Frontal cortex (tissue), 4 donors: Measurements from ENCODE around the gene AOPEP. TPM values are rescaled to one million over a fixed set of nuclear protein-coding genes. Genes with fewer than 3 reads are reported as not detected.
"Not testable (repeated sequence)": the region's sequence is repeated elsewhere in the genome, so short reads cannot be mapped to it uniquely, and the experiment has no call there.

Source experiments
- DNase-seq, 2 donors: peaks; one replicate each; pipeline ENCODE4 v3.0.0; 2012; ENCODE audit warnings: low spot score in 2 of 2
- FAIRE-seq: peaks from 2 replicates; lab custom pipeline; 2012; peaks lifted over from hg19 to GRCh38; lab: Jason Lieb, UNC
- total RNA-seq: library from RNA; depleted of rRNA; stranded (reverse); fragments of >200 nt; gene quantifications from one replicate; pipeline ENCODE4 v1.2.3, GENCODE V29; 2014
- donor health status: control.
- donor health status: control.
- donor health status: control.

Gene AOPEP
- total RNA-seq, 1 donor from 2014 or later: 23.2 TPM

DNA sequence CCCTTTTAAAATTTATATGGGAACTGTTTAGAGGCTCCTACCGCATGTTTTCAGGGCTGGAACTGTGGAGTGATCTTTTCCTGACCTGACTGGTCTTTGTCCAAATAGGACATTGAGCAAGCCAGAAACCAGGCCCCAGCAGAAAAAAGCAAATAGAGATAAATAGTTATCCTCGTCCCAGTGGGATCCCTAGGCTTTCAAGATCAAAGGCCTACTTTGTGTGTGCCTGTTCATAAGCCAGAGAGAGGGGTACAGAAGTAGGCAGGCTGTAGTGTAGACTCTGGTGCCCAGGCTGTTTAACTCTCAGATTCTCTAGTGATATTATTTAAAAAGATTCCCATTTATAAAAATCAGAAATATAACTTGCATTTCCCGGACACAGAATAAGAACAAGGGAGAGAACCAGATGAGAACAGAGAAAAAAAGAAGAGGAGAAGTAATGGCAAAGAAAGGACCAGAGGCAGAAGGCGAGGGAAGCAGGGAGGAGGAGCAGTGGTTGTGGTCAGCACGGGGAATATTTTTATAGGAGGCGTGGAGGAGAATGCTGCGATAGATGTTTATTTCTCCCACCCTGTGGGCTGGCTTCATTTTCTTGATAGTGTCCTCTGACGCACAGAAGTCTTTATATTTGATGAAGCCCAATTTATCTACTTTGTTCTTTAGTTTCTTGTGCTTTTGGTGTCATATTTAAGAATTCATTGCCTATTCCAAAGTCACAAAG, 101.2 kb downstream of the AOPEP start:
- FAIRE-seq (no peak), DNase-seq (no peak)

GRCh38 chr9:94829380-94830070, 103.0 kb downstream of the AOPEP start:
- DNase-seq (no peak), FAIRE-seq (no peak)

DNA sequence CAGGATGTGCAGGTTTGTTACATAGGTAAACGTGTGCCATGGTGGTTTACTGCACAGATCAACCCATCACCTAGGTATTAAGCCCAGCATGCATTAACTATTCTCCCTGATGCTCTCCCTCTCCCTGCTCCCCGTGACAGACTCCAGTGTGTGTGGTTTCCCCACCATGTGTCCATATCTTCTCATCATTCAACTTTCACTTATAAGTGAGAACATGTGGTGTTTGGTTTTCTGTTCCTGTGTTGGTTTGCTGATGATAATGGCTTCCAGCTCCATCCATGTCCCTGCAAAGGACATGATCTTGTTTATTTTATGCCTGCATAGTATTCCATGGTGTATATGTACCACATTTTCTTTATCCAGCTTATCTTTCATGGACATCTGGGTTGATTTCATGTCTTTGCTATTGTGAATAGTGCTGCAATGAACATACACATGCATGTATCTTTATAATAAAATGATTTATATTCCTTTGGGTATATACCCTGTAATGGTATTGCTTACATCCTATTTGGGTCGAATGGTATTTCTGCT, 103.6 kb downstream of the AOPEP start:
- not testable (repeated sequence) for FAIRE-seq, DNase-seq

GRCh38 chr9:94833802-94834201, 107.3 kb downstream of the AOPEP start:
- FAIRE-seq: no peak
- DNase-seq: no peak

DNA sequence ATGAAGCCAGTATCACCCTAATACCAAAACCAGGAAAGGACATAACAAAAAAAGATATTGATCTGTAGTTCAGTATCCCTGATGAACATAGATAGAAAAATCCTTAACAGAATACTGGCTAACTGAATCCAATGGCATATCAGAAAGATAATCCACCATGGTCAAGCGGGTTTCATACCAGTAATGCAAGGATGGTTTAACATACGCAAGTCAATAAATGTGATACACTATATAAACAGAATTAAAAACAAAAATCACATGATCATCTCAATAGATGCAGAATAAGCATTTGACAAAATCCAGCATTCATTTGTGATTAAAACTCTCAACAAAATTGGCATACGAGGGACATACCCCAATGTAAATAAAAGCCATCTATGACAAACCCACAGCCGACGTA, 110.9 kb downstream of the AOPEP start:
- FAIRE-seq: no peak
- DNase-seq: no peak

DNA sequence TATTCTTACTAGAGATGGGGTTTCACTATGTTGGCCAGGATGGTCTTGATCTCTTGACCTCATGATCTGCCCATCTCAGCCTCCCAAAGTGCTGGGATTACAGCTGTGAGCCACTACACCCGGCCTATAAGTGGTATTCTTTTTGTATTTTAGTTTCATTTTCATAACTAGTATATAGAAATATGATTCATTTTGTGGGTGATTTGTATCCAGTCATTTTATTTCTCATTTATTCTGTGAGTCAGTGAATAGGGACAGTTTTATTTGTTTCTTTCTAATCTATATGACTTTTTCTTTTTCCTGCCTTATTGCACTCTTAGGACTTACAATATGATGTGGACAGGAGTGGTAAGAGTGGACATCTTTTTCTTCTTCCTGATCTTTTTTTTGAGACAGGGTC, 112.9 kb downstream of the AOPEP start:
- no peak for DNase-seq
- FAIRE-seq: no peak

- DNase-seq (no peak), FAIRE-seq (no peak)
Measured at GRCh38 chr9:94840738-94841137, 114.2 kb downstream of the AOPEP start.

DNA sequence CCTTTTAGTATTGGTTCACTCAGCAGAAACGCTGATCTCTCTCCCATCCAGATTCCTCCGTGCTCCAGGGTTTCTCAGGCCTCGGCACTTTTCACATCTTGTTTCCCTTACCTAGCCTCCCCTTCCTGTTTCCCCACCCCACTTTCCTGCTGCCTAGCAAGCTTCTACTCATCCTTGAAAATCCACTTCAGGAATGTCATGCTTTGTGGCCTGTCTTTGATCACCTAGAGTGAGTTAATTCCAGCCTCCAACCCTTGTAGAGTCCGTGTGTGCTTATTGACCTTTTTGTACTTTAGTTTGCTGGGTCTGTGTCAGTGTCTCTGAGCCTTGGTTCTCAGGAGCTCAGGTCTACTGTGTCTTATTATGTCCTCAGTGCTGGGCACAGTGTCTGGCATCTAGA, 116.6 kb downstream of the AOPEP start:
- FAIRE-seq: no peak
- no peak for DNase-seq

- DNase-seq (no peak), FAIRE-seq (no peak)
Measured at GRCh38 chr9:94846739-94847138, 120.2 kb downstream of the AOPEP start.

- FAIRE-seq (no peak), DNase-seq (no peak)
Measured at GRCh38 chr9:94847486-94847885, 121.0 kb downstream of the AOPEP start.

GRCh38 chr9:94848791-94849190, 122.3 kb downstream of the AOPEP start:
- DNase-seq, FAIRE-seq: not testable (repeated sequence)

DNA sequence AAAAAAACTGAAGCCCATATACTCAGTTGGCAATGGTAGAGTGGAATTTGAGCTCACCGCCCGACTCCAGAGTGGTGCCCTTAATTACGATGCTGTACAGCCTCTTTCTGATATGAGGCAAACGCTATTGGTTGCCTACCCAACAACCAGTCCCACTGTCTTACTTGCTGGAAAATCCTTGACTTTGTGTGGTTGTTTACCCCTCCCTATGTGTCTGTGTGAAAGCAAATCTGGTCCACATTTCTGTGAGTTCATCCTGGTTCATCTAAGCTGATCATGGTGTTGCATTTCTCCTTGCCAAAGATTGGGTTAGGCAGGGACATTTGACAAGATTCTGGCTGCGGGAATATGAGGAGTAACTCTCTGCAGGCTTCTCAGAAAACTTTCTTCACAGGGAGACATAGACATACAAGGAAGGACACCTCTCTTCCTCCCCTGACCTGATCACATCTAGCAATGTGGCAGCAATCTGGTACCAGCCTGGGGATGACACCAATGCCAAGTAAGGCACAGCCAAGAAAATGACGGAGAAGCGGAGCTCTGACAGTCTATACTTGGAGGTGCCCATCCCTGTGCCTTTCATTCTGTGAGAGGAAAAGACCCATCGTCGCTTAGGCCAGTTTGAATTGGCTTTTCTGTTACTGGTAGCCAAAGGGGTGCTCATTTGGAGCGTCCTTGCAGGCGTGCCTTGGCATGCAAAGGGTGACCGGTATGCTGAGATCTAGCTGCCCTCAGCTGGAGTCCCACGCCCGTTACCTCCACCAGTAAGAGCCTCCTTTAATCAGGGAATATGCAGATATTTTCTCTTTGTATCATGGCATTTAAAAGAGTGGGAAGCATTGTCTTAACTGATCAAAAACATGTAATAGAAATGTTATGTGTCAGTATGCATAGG, 124.3 kb downstream of the AOPEP start:
- DNase-seq: no peak
- FAIRE-seq: no peak

DNA sequence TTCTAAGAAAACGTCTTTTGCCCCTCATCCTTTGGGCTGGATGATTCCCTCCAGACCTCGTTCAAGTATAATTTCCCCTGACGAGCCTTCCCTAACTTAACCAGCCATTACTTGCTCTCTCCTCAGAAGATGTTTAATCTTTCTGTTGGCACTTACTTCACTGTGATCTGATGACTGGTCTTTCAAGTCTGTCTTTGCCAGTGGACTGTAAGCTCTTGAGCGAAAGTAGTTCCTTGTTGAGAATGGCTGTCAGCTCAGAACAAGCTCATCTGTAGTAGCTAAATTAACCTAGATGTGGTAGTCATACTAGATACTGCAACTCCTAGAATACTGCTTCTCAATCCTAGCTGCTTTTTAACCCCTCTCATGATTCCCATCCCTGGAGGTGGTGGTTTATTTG, 125.0 kb downstream of the AOPEP start:
- no peak for FAIRE-seq
- DNase-seq: no peak

DNA sequence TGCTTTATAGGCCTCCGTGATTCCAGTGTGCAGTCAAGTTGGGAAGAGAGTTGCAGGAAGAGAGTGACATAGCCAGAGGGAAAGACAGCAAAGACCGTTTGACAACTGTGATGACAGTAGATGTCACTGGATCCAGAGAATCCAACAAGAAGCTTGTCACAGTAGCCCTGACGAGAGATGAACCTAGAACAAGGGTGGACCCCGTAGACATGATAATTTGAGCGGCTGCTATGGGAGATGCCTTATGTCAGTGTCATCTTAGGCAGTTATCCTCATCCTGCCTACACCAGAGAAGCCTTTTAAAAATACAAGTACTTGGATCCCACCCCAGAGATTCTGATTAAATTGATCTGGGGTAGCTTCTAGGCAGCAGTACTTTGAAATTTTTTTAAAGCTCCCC, 125.4 kb downstream of the AOPEP start:
- DNase-seq (no peak), FAIRE-seq (no peak)

GRCh38 chr9:94852373-94852772, 125.9 kb downstream of the AOPEP start:
- DNase-seq (no peak), FAIRE-seq (no peak)

- no peak for DNase-seq
- no peak for FAIRE-seq
Measured at GRCh38 chr9:94853887-94854286, 127.4 kb downstream of the AOPEP start.

GRCh38 chr9:94855903-94856302, 129.4 kb downstream of the AOPEP start:
- DNase-seq (no peak), FAIRE-seq (no peak)

DNA sequence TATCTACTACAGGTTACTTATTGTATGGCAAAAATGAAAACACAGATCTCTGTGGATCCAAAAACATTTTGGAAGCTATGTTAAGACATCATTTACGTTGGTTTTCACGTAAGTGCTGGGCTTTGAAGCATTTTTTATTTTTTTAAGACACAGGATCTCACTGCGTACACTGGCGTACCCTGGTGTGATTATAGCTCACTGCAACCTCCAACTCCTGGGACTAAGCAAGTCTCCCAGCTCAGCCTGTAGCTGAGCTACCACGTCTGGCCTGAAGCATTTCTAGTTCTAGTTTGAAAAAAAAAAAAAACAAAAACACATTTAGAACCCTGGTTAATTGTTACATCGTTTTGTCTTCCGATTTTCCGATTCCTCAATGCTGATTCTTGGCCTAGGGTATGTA, 131.3 kb downstream of the AOPEP start:
- FAIRE-seq (no peak), DNase-seq (no peak)

DNA sequence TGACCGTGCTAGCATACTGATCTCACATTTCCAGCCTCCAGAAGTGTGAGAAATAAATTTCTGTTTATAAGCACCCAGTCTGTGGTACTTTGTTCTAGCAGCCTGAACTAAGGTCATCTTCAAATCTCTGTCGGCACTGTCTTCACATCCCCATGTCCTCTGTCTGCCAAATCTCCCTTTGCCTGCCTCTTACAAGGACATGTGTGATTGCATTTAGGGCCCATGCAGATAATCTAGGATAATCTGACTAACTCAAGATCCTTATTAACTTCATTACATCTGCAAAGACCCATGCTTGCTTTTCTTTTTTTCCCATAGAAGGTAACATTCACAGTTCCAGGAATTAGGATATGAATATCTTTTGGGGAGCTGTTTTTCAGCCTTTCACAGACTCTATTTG, 132.7 kb downstream of the AOPEP start:
- FAIRE-seq (no peak), DNase-seq (no peak)

- DNase-seq: no peak
- FAIRE-seq: no peak
Measured at GRCh38 chr9:94859891-94860290, 133.4 kb downstream of the AOPEP start.
